GM18909 (cell line): ENCODE results near the gene DPP4.
A peak's percentile ranks its signal among the peaks of the same experiment; 100 is the strongest.
"Not testable (repeated sequence)": the region's sequence is repeated elsewhere in the genome, so short reads cannot be mapped to it uniquely, and the experiment has no call there.

ENCODE experiments used
- ATAC-seq: cut with Tn5 transposase; IDR thresholded peaks from one replicate; pipeline ENCODE4 v1.9.1; 2021; ENCODE audit warnings: mild to moderate bottlenecking; ENCODE audit not compliant: unreplicated experiment, poor library complexity

DPP4 gene

GRCh38 chr2:162060532-162060931 is 13.5 kb downstream of the DPP4 start:
- no peak for ATAC-seq

GRCh38 chr2:162058973-162059668 is 14.9 kb downstream of the DPP4 start:
- ATAC-seq, result peak; percentile 88

- ATAC-seq, result no peak
Observed at GRCh38 chr2:162057426-162057825, 16.6 kb downstream of the DPP4 start.

GRCh38 chr2:162056796-162057399 is 17.1 kb downstream of the DPP4 start:
- no peak for ATAC-seq

- no peak for ATAC-seq
Observed at GRCh38 chr2:162053808-162054155, 20.2 kb downstream of the DPP4 start.

- ATAC-seq, result no peak
Observed at GRCh38 chr2:162053066-162053807, 20.8 kb downstream of the DPP4 start.

- no peak for ATAC-seq
Observed at GRCh38 chr2:162050513-162050961, 23.5 kb downstream of the DPP4 start.

GRCh38 chr2:162049089-162049488 is 24.9 kb downstream of the DPP4 start:
- not testable (repeated sequence) for ATAC-seq

GRCh38 chr2:162044586-162044985 is 29.4 kb downstream of the DPP4 start:
- ATAC-seq, result no peak

- ATAC-seq, result no peak
Observed at GRCh38 chr2:162043132-162043531, 30.9 kb downstream of the DPP4 start.

GRCh38 chr2:162041485-162041884 is 32.5 kb downstream of the DPP4 start:
- no peak for ATAC-seq

- ATAC-seq, result no peak
Observed at GRCh38 chr2:162038725-162039124, 35.3 kb downstream of the DPP4 start.

GRCh38 chr2:162037886-162038285 is 36.1 kb downstream of the DPP4 start:
- ATAC-seq, result no peak

- no peak for ATAC-seq
Observed at GRCh38 chr2:162037028-162037795, 36.8 kb downstream of the DPP4 start.

GRCh38 chr2:162035981-162036380 is 38.0 kb downstream of the DPP4 start:
- no peak for ATAC-seq

GRCh38 chr2:162030363-162031190 is 43.4 kb downstream of the DPP4 start:
- ATAC-seq, result no peak

- no peak for ATAC-seq
Observed at GRCh38 chr2:162029287-162029901, 44.6 kb downstream of the DPP4 start.

- no peak for ATAC-seq
Observed at GRCh38 chr2:162028511-162028910, 45.5 kb downstream of the DPP4 start.

GRCh38 chr2:162025121-162025911 is 48.7 kb downstream of the DPP4 start:
- ATAC-seq, result no peak
